GM10266 (cell line): ENCODE results near the gene GPATCH1.

ENCODE experiments used
- DNase-seq: peaks from one replicate; pipeline ENCODE4 v3.0.0; 2012; ENCODE audit errors: extremely low spot score
- CTCF ChIP-seq: IDR thresholded peaks from 2 replicates; pipeline ENCODE4 v1.5.1; 2012; ENCODE audit warnings: mild to moderate bottlenecking, low read depth; ENCODE audit not compliant: control insufficient read depth, insufficient read depth; ENCODE audit errors: missing control alignments

Gene GPATCH1

GRCh38 chr19:33054623-33055022, 26.4 kb upstream of the GPATCH1 start:
- no peak for DNase-seq

GRCh38 chr19:33055718-33056117, 25.3 kb upstream of the GPATCH1 start:
- no peak for TF ChIP-seq CTCF
- DNase-seq = no peak

More at GRCh38 chr19:33054623-33055022, 26.4 kb upstream of the GPATCH1 start:
- no peak for TF ChIP-seq CTCF

GRCh38 chr19:33060586-33060985, 20.4 kb upstream of the GPATCH1 start:
- TF ChIP-seq CTCF = no peak
- DNase-seq = no peak

- TF ChIP-seq CTCF = no peak
- DNase-seq = no peak
Measured at GRCh38 chr19:33062902-33063301, 18.1 kb upstream of the GPATCH1 start.

GRCh38 chr19:33063356-33063752, 17.6 kb upstream of the GPATCH1 start:
- no peak for TF ChIP-seq CTCF
- DNase-seq = no peak

- TF ChIP-seq CTCF = no peak
- peak; percentile 49 for DNase-seq
Measured at GRCh38 chr19:33063753-33064457, 17.1 kb upstream of the GPATCH1 start.

GRCh38 chr19:33064458-33064791, 16.6 kb upstream of the GPATCH1 start:
- no peak for TF ChIP-seq CTCF
- peak; percentile 78 for DNase-seq
